SHP77 (cell line): ENCODE measurements around the gene SLC25A44.
"Not testable (repeated sequence)": the region's sequence is repeated elsewhere in the genome, so short reads cannot be mapped to it uniquely, and the experiment has no call there.

ENCODE experiments used
- DNase-seq, 2 experiments: peaks; one replicate each; lab custom pipeline; 2025; lab: John Stamatoyannopoulos, UW

The SLC25A44 gene

DNA sequence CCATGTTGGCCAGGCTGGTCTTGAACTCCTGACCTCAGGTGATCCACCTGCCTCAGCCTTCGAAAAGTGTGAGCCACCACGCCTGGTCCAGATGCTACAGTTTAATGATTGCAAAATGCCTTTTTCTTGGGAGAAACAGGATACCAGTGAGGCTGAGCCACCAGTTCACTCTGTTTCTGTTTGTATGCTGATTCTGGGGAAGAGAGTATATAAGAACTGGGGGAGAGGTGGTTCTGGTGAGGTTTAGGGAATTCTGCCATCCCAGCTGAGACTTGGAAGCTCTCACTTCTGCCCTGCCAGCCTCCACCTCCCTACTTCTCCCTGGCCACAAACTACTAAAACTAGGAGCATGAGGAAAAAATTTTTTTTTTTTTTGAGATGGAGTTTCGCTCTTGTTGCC lies 10.8 kb downstream of the SLC25A44 start:
- DNase-seq: no peak

DNA sequence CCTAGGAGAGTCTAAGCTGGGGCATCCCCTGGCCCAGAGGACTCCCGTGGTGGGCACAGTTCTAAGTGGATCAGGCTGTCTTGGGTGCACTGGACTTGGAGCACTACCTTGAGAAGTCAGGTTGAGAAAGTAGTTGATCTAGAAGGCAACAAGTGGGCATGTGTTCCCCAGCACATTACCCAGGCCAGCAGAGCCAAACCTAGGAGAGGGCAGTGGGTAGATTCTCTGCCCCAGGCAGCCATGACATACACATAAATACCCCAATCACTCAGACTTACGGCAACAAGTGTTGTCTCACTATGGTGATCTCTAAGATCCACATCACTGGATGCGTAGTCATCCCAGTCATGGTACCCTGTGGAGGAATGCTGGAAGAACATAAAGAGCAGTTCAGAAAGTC lies 17.3 kb downstream of the SLC25A44 start:
- no peak for DNase-seq

DNA sequence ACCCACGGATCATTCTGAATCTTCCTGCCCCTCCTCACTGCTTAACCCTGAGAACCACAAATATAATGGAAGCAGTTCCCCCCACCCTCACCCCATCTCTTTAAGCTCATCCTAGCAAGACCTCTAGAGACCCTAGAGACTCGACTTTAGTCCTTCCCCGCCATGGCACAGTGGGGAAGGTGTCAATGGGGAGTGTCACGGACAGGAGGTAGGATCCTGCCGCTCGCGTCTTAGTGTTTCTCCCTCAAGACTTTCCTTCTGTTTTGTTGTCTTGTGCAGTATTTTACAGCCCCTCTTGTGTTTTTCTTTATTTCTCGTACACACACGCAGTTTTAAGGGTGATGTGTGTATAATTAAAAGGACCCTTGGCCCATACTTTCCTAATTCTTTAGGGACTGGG lies 18.2 kb downstream of the SLC25A44 start:
- DNase-seq: no peak

DNA sequence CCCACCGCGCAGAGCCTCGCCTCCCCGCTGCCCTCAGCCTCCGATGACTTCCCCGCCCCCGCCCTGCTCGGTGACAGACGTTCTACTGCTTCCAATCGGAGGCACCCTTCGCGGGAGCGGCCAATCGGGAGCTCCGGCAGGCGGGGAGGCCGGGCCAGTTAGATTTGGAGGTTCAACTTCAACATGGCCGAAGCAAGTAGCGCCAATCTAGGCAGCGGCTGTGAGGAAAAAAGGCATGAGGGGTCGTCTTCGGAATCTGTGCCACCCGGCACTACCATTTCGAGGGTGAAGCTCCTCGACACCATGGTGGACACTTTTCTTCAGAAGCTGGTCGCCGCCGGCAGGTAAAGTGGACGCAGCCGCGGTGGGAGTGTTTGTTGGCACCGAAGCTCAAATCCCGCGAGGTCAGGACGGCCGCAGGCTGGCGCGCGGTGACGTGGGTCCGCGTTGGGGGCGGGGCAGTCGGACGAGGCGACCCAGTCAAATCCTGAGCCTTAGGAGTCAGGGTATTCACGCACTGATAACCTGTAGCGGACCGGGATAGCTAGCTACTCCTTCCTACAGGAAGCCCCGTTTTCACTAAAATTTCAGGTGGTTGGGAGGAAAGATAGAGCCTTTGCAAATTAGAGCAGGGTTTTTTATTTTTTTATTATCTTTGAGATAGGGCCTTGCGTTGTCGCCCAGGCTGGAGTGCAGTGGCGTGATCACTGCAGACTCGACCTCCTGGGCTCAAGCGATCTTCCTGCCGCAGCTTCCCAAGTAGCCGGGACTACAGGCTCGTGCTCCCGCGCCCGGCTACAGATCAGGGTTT lies 19.1 kb downstream of the SLC25A44 start, which contains the start of gene PMF1:
Gene PMF1, plus strand, starts transcription at position 175 of the 811 bp plus-strand sequence. Its CDS starts 9 bp downstream, at position 184.
- DNase-seq: peak; percentile 99 to 100

DNA sequence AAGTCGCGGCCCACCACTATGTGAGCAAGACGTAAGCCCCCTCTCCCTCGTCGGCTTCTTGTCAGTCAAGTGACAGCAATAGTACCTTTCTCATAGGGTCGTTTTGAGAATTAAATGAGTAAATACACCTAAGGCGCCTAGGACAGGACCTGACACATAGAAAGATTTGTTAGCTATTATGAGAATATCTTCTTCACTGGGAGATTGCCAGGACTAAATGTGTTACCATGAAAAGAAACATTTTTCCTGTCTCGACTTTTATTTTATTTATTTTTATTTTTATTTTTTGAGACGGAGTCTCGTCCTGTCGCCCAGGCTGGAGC lies 19.7 kb downstream of the SLC25A44 start:
- no peak for DNase-seq

DNA sequence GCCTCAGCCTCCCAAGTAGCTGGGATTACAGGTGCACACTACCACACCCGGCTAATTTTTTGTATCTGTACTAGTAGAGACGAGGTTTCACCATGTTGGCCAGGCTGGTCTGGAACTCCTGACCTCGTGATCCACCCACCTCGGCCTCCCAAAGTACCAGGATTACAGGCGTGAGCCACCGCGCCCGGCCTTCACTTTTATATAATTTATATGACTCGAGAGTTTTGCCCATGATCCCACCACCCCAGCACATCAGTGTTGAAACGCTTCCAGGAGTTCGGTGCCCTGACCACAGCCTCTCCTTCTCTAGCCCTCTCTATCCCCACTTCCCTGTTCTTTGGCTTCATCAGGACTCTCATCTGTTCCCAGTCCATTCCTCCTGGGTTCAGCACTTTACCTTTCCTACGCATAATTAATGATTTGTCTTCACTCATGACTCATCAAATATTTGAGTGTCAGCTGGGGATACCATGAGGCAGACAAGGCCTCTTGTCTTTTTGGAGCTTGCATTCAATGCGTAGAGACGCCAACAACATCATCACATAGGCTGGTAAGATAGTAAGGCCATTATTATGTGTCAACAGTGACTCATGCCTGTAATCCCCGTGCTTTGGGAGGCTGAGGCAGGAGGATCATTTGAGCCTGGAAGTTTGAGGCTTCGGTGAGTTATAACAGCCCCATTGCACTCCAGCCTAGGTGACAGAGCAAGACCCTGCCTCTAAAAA lies 20.3 kb downstream of the SLC25A44 start:
- DNase-seq: peak; percentile 15 to 49

DNA sequence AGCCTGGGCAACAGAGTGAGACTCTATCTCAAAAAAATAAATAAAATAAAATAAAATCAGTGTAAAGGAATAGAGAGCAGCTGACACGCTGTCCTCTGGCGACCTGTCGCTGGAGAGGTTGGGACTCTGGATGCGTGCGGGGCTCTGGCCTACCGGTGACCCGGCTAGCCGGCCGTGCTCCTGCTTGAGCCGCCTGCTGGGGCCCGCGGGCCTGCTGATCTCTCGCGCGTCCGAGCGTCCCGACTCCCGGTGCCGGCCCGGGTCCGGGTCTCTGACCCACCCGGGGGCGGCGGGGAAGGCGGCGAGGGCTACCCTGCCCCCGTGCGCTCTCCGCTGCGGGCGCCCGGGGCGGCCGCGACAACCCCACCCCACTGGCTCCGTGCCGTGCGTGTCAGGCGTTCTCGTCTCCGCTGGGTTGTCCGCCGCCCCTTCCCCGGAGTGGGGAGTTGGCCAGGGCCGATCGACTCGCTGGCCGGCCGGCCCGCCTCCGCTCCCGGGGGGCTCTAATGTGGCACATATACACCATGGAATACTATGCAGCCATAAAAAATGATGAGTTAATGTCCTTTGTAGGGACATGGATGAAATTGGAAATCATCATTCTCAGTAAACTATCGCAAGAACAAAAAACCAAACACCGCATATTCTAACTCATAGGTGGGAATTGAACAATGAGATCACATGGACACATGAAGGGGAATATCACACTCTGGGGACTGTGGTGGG lies 22.6 kb downstream of the SLC25A44 start:
- DNase-seq: not testable (repeated sequence)

DNA sequence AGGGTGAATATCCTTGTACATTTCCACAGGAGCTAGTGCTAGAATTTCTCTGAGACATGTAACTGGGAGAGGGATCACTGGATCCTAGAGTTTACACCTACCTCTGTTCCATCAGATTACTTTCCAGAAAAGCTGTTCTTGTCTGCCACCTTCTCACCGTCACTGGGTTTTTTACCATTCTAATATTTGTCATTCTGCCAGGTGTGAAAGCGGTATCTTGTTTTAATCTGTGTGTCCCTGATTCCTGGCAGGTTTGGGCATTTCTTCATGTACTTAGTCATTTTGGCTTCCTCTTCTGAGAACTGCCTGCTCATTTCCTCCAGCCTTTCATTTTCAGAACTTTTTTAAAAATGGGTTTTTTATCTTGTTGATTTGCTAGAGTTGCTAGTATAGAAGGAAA lies 24.0 kb downstream of the SLC25A44 start:
- no peak for DNase-seq

DNA sequence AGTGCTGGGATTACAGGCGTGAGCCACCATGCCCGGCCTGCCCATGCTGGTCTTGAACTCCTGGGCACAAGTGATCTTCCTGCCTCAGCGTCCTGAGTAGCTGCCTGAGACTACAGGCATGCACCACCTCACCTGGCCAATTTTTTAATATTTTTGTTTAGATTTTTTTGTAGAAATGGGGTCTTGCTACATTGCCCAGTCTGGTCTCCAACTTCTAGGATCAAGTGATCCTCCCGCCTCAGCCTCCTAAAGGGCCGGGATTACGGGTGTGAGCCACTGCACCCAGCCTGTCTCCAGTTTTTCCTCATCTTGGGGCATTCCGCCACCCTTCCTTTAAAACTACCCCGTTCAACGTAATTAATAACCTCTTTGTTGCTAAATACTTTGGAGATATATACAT lies 26.3 kb downstream of the SLC25A44 start:
- DNase-seq: no peak

DNA sequence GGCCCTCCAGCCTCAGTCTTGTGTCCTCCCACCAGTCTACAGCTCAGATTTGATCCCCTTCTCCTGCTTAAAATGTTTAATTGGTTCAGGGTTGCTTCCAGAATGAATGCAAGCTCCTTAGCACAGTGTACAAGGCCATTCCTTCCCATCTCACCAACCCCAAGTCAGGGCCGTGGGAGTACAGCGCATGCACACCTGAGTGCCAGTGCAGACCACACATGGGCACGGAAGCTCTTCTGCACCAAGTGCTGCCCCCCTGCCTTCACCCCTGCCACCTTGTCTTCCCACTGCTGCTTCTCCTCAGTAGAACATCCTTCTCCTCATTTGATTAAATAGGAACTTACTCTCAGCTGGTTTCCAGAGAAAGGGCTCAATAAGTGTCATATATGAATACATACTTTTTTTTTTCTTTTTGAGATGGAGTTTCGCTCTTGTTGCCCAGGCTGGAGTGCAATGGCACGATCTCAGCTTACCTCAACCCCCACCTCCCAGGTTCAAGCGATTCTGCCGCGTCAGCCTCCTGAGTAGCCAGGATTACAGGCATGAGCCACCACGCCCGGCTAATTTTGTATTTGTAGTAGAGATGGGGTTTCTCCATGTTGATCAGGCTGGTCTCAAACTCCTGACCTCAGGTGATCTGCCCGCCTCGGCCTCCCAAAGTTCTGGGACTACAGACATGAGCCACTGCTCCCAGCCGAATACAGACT lies 28.2 kb downstream of the SLC25A44 start:
- no peak for DNase-seq

DNA sequence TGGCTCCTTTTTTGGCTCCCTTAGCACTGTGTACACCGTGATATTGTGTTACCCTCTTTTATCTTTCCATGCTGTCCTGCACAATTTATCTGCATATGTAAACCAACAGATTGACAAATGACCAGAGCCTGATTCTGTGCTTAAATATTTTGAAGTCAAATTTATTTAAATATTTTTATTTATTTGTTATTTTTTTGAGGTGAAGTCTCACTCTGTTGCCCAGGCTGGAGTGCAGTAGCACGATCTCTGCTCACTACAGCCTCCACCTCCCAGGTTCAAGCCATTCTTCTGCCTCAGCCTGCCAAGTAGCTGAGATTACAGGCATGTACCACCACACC lies 31.7 kb downstream of the SLC25A44 start:
- no peak for DNase-seq

DNA sequence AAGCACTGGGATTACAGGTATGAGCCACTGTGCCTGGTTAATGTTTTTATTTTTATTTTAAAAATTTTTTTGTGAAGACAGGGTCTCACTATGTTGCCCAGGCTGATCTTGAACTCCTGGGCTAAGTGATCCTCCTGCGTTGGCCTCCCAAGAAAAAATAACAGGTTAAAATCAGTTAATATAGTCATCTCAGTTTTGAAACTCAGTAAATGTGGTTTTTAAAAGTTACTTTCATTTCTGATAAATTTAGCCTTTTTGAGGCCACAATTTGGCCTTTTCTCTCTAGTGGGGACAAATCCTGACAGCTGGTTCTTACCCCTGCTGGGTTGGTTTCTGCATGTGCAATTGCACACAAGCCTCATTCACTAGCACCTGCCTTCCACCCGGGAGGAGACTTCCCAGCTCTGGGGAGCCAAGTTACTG lies 32.2 kb downstream of the SLC25A44 start:
- no peak for DNase-seq

DNA sequence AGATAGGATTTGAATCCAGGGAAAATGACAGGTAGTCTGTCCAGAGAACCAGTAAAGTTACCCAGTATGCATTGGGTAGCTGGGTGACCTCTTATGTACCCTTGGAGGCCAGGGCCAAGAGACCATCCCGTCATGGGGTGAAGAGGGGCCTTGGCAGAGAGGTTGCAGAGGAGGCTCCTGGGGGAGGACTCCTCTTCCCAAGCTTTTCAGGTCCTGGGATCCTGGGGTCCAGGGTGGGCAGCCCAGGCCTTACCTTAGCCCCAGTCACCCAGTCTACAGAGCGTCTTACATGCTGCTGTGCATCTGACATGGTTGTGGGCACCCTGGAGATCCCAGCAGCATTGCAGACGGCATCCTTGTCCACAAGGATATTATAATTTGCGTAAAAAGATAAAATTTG lies 32.9 kb downstream of the SLC25A44 start:
- no peak for DNase-seq

DNA sequence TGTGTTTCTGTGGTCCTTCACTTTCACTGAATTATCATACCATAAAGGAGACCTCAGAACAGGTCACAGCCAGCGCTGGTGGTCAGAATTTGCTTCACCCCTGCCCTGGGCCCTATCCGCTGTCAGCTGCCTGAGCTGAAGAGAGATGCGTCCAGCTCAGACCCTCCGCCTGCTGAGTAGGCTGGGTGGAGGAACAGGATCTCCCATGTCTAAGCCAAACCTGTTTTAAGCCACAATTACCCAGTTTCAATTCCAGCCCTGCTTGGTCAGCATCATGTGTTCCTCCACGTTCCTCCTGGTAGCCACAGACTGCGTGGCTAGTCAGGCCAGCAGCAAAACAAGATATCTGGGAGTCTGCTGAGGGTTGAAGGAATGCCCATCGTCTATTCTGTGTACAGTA lies 34.6 kb downstream of the SLC25A44 start:
- no peak for DNase-seq

DNA sequence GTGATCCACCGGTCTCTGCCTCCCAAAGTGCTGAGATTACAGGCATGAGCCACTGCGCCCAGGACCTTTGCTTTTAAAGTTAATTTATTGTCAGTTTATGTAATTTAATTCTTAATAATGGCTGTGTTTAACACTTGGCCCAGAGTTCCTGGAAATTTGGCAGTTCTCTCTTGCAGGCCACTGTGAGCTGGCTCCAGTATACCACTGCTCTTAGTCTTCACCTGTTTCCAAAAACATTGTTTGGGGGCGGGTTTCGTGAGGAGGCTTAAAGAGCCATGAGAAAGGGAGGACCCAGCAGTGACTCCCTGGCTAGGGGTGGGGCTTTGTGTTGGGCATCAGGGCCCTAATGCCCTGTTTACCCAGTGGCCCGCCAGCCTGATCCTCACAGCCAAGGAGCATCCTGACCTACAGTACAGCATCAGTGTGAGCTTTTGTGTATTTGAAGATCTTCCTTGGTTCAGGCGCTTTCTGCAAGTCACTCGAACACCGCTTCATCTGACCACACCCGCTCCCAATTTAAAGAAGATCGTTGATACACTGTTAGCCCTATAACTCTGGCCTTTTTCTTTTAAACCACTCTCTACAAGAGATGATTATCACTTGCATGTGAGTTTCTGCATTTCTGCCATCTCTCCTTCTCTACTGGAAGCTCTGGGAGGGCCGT lies 36.0 kb downstream of the SLC25A44 start:
- no peak for DNase-seq

DNA sequence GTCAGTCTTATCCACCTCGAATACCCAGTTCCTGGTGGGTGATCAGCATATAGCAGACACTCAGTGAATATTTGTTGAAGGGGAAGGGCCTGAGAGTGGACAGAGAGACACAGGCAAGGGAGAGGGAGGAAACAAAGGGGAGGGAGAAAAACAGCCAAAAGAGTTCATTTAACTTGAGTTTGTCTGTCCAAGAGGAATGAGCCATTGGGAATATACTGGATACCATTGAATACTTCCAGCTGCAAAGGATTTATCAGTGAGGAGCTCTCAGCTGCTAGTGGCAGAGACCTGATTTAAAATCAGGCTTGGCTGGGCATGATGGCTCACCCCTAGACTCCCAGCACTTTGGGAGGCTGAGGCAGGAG lies 36.6 kb downstream of the SLC25A44 start:
- DNase-seq: no peak

DNA sequence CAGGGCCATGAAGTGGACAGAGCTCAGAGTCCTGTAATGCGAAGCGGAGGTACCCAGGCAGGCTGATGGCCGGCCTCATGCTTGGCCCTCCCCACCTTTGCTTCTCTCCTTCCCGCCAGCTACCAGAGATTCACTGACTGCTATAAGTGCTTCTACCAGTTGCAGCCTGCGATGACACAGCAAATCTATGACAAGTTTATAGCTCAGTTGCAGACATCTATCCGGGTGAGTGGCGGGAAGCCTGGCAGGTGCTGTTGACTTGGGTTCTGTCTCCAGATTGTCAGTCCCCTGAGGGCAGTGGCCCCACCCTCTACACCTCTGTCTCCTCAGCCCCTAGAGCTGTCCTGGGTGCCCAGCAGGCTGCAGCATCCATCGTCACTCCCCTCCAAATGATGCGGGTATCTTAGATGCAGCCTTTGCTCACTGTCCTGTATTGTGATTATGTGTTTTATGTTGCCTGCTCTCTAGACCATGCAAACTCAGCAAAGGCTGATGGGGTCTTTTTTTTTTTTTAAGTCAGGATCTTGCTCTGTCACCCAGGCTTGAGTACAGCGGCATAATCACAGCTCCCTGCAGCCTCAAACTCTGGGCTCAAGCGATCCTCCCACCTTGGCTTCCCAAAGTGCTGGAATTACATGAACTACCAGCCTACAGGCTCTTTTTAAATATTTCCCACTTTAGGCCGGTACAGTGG lies 38.4 kb downstream of the SLC25A44 start:
- peak; percentile 42 to 49 for DNase-seq

DNA sequence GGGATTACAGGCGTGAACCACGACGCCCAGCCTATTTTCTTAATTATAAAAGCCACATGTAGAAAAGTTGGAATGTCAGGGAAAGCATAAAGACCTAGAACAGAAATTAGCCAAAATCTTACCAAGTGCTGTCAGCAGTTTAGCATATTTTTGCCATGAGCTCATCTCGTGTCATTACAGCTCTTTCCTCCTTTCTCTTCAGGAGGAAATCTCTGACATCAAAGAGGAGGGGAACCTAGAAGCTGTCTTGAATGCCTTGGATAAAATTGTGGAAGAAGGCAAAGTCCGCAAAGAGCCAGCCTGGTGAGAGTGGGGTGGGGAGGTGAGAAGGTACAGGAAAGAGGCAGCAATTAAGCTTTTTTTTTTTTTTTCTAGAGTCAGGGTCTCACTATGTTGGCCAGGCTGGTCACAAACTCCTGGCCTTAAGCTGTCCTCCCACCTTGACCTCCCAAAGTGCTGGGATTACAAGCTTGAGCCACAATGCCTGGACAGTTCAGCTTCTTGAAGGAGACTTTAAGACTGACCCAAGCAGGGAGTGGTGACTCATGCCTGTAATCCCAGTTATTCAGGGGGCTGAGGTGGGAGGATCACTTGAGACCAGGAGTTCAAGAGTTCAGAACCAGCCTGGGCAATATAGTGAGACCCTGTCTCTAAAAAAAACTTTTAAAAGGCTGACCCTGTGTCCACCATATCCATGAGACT lies 39.7 kb downstream of the SLC25A44 start:
- DNase-seq: no peak

DNA sequence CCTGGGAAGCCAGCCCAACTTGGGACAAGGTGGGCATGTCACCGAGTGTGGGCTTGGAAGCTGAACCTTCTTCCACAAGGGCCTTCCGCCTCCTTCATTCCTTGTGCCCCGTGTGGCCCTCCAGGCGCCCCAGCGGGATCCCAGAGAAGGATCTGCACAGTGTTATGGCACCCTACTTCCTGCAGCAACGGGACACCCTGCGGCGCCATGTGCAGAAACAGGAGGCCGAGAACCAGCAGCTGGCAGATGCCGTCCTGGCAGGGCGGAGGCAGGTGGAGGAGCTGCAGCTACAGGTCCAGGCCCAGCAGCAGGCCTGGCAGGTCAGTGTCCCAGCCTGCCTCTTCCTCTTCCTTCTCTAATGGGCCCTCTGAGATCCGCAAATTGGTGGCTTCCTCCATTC lies 42.3 kb downstream of the SLC25A44 start:
- DNase-seq: no peak

DNA sequence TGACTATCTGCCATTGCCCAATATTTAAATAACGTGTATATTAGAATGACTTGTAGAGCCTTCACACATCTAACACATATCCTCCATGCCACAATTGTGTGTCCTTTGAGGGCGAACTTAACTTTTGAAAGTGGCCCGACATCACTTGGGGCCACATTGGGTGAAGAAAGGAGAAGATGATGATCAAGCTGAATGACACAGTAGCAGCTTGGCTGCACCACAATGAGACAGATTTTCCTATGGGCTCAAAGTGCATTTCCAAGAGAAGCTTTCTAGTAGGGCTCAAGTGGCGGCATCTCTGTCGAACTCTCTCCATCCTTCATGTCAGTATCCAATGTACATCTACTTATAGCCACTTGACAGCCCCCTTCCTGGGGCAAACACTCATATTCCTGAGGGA lies 44.3 kb downstream of the SLC25A44 start:
- no peak for DNase-seq
